GM20000 (cell line): ENCODE measurements around the gene DNHD1.

Source experiments
- DNase-seq: peaks from one replicate; pipeline ENCODE4 v3.0.0; 2012; ENCODE audit warnings: low spot score
- TF ChIP-seq, protein P1 (sequence below): IDR thresholded peaks from 2 replicates; pipeline ENCODE4 v1.5.1; 2012; ENCODE audit warnings: mild to moderate bottlenecking, control low read depth; ENCODE audit errors: extremely low read depth, missing control alignments

DNHD1 gene

DNA sequence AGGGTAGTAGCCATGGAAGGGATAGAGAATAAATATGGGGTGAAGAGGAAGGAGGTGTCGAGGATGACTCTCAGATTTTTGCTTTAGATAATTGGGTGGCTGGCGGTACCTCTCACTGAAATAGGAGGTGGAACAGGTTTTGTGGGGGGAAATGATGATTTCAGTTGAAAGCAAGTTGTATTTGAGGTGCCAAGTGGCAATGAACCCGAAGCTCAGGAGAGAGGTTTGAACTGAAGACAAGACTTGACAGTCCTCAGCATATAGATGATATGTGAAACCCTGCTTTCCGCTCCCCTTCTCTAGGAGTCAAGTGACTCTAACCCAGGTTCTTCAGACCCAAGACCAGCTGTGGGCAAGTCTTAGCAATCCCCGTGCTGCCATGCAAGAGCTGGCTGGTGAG lies 72.6 kb downstream of the DNHD1 start:
- TF ChIP-seq, protein P1, sequence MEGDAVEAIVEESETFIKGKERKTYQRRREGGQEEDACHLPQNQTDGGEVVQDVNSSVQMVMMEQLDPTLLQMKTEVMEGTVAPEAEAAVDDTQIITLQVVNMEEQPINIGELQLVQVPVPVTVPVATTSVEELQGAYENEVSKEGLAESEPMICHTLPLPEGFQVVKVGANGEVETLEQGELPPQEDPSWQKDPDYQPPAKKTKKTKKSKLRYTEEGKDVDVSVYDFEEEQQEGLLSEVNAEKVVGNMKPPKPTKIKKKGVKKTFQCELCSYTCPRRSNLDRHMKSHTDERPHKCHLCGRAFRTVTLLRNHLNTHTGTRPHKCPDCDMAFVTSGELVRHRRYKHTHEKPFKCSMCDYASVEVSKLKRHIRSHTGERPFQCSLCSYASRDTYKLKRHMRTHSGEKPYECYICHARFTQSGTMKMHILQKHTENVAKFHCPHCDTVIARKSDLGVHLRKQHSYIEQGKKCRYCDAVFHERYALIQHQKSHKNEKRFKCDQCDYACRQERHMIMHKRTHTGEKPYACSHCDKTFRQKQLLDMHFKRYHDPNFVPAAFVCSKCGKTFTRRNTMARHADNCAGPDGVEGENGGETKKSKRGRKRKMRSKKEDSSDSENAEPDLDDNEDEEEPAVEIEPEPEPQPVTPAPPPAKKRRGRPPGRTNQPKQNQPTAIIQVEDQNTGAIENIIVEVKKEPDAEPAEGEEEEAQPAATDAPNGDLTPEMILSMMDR: no peak
- no peak for DNase-seq

DNA sequence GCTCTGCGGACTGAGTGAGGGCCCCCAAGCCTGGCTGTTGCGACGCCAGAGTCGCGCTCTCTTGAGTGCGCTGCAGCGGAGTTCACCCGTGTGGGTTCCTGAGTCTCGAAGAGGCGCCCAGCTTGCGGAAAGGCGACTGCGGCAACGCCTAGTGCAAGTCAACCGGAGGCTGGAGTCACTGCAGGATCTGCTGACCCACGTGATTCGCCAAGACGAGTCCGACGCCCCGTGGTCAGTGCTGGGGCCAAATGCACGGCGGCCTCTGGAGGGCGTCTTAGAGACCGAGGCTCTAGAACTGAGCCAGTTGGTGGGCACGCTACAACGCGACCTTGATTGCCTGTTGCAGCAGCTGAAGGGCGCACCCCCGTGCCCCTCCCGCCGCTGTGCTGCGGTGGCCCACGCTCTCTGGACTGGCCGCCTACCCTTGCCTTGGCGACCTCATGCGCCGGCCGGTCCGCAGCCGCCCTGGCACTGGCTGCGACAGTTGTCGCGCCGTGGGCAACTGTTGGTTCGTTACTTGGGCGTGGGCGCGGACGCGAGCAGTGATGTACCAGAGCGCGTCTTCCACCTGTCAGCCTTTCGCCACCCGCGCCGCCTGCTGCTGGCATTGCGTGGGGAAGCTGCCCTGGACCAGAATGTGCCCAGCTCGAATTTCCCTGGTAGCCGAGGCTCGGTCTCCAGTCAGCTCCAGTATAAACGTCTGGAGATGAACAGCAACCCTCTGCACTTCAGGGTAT lies 73.8 kb downstream of the DNHD1 start:
- TF ChIP-seq, protein P1: no peak
- DNase-seq: no peak

DNA sequence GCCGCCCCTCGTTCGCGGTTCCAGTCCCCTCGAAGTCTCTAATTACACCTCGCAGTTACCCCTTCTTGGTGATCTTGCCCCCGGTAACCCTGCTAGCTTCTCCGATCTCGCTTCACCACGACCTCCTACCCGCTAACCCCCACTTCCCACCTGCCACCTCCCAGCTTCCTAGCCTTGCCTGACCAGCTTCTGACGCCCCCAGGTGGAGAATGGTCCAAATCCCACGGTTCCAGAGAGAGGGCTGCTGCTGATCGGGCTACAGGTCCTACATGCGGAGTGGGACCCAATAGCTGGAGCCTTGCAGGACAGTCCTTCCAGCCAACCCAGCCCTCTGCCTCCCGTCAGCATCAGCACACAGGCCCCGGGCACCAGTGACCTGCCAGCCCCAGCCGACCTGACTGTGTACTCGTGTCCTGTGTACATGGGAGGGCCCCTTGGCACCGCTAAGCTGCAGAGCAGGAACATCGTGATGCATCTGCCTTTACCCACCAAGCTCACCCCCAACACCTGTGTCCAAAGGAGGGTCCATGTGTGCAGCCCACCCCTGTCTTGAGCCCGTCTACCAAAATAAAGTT lies 74.4 kb downstream of the DNHD1 start:
- TF ChIP-seq, protein P1: no peak
- DNase-seq: no peak

DNA sequence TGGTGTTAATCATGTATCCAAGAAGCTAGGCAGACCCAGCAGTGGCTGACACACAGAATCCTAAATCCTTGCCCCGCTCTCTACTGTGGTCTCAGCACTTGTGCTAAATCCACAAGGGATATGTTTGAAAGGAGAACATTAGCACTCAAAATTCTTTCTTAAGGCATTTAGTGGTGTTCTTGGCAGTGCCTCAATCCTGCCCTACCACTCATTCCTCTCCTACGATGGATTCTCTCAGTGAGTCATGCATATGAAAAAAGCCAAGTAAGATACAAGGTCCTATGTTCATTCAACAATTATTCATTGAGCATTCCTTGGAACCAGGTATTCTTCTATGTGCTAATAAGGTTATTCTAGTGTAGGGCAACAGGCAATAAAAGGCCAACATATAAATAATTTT lies 75.1 kb downstream of the DNHD1 start:
- DNase-seq: no peak
- TF ChIP-seq, protein P1: no peak

DNA sequence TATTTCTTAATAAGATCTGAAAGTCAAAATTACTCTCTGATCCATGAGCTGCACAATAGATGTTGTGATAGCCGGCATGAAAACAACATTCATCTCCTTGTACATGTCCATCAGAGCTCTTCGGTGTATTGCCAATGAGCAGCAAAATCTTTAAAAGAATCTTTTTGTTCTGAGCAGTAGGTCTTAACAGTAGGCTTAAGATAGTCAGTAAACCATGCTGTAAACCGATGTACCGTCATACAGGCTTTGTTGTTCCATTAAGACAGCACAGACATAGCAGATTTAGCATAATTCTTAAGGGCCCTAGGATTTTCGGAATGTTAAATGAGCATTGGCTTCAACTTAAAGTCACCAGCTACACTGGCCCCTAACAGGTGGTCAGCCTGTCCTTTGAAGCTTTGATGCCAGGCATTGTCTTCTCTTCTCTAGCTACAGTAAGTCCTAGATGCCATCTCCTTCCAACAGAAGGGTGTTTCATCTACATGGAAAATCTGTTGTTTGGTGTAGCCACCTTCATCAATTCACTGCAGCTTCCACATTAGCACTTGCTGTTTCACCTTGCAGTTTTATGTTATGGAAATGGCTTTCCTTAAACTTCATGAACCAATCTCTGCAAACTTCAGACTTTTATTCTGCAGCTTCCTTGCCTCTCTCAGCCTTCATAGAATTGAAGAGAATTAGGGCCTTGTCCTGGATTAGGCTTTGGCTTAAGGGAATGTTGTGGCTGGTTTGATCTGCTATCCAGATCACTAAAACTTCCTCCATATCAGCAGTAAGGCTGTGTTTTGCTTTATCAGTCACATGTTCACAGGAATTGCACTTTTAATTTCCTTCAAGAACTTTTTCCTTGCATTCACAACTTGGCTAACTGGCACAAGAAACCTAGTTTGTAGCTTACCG lies 78.0 kb downstream of the DNHD1 start:
- TF ChIP-seq, protein P1: no peak

DNA sequence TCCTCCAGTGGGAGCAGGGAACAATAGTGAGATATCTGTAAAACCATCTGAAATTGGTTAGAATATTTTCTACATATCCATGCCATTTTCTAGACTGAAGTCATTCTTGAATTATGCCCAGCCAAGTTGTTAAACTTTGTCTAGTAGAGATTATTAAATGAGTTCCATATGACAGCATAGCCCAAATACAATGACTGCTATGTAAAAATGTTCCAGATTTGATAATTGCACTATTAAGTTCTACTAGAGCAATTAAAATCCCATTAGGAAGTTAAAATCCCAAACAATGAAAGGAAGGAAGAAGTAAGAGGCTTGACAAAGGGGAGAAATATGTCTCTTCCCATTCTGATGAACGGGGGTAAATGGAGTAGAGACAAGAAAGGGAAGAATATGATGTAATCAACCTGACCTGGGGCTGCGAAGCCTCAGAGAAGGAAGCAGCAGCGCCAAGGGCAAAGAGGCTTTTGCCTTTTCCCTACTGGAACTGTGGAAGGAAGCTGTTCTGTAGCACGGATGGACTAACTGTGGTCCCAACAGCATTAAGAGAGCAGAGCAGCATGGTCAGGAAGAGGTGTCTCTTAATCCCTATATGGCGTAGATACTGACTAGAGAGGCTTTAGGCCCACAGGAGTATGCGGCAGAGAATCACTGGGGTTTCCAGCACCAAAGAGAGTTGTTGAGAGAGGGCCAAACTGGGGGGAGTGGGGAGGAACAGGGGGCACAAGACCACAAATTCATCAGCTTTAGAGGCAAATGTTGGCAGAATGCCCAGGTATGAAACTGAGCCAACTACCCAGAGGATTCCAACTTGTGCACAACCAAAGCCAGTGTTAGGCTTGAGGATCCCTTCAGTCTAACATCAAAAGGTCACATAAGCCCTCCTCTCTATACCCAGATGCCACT lies 79.6 kb downstream of the DNHD1 start:
- DNase-seq: no peak
- TF ChIP-seq, protein P1: no peak

More for the DNA sequence above, 78.0 kb downstream of the DNHD1 start:
- no peak for DNase-seq
